MCF 10A (cell line): ENCODE results near the gene KRT81. TPM values are rescaled to one million over a fixed set of nuclear protein-coding genes. Genes with fewer than 3 reads are reported as not detected.

ENCODE experiments used
- BruUV-seq: library from RNA; stranded (reverse); fragments of 400-500 nt; replicated peaks from 2 replicates; lab custom pipeline; 2021; lab: Mats Ljungman, UMichigan
- CTCF ChIA-PET: fragments of 300-600 bp; sonication (Branson Sonifier 250); formaldehyde crosslinking; extraction: SDS; loops from one replicate; lab custom pipeline; 2021; ENCODE audit warnings: antibody characterized with exemption, inconsistent platforms; lab: Yijun Ruan, JAX
- POLR2A ChIA-PET: fragments of 300-600, 350-650 bp; sonication (Branson Sonifier 250); formaldehyde crosslinking; extraction: SDS; loops from one replicate; lab custom pipeline; 2020; ENCODE audit warnings: antibody characterized with exemption, inconsistent platforms; lab: Yijun Ruan, JAX
- DNase-seq: peaks from one replicate; pipeline ENCODE4 v3.0.0-alpha.2; 2018; ENCODE audit not compliant: unreplicated experiment
- H3K27ac Mint-ChIP-seq: one replicate; pipeline ENCODE4 v1.8.0; 2022; ENCODE audit warnings: mild to moderate bottlenecking, low read depth, mixed read lengths; ENCODE audit not compliant: unreplicated experiment
- H3K27me3 Mint-ChIP-seq: one replicate; pipeline ENCODE4 v1.8.0; 2022; ENCODE audit warnings: mixed read lengths; ENCODE audit not compliant: insufficient read depth, unreplicated experiment
- H3K36me3 Mint-ChIP-seq: one replicate; pipeline ENCODE4 v1.8.0; 2022; ENCODE audit warnings: mild to moderate bottlenecking, moderate library complexity, mixed read lengths; ENCODE audit not compliant: insufficient read depth, unreplicated experiment
- H3K4me1 Mint-ChIP-seq: one replicate; pipeline ENCODE4 v1.8.0; 2022; ENCODE audit warnings: mixed read lengths; ENCODE audit not compliant: insufficient read depth, unreplicated experiment
- H3K4me3 Mint-ChIP-seq: one replicate; pipeline ENCODE4 v1.8.0; 2022; ENCODE audit warnings: mild to moderate bottlenecking, moderate library complexity, mixed read lengths; ENCODE audit not compliant: unreplicated experiment
- H3K9me3 Mint-ChIP-seq: one replicate; pipeline ENCODE4 v1.8.0; 2022; ENCODE audit warnings: mixed read lengths; ENCODE audit not compliant: unreplicated experiment
- CTCF ChIP-seq: fragments of 200-600 bp; IDR thresholded peaks from one replicate; pipeline ENCODE4 v1.8.0; 2022; ENCODE audit warnings: antibody characterized with exemption, mild to moderate bottlenecking; ENCODE audit not compliant: unreplicated experiment
- intact Hi-C: fragments of 100-400 bp; cut with micrococcal nuclease; formaldehyde crosslinking; loops from 2 replicates; pipeline ENCODE4 v1.14.1; 2022
- total RNA-seq: library from RNA; stranded (reverse); gene quantifications from 2 replicates; pipeline ENCODE4 v1.2.3, GENCODE V29; 2022

Gene KRT81
- total RNA-seq, 1 experiment from 2014 or later = 2,023 TPM

- H3K4me1 Mint-ChIP-seq = peaks cover 45% of the 10 kb centered on the region
- TSS peak; percentile 88 for BruUV-seq
- ChIA-PET CTCF (interaction anchor here (0.6 to 5.2 kb wide), 59 partner anchors 8 to 1981 kb away, joined by 3 to 70 read pairs (median 5); partner anchors contain the start of genes KRT1, KRT7 and KRT83), POLR2A (interaction anchor here (0.8 to 4.1 kb wide), 36 partner anchors 8 to 628 kb away, joined by 3 to 37 read pairs (median 6); partner anchors contain the start of genes KRT5, KRT6A, KRT7 and KRT80)
- no peak for DNase-seq
- H3K36me3 Mint-ChIP-seq = peaks cover under 1% of the 10 kb centered on the region
- intact Hi-C loops = loop anchor here (1.0 to 2.0 kb wide), 5 partner anchors 35 to 123 kb away; partner anchors contain the start of genes KRT7 and KRT80
- no peaks in the 10 kb centered on the region for H3K27me3 Mint-ChIP-seq
- TF ChIP-seq CTCF = no peak
- H3K9me3 Mint-ChIP-seq = no peaks in the 10 kb centered on the region
- H3K27ac Mint-ChIP-seq = peak overlapping the region; percentile 98
- H3K4me3 Mint-ChIP-seq = peak overlapping the region; percentile 50
Measured at GRCh38 chr12:52279422-52280318, 11.7 kb downstream of the KRT81 start.

GRCh38 chr12:52278575-52279421 lies 12.5 kb downstream of the KRT81 start:
- Mint-ChIP-seq H3K9me3 (no peaks in the 10 kb centered on the region), H3K27me3 (no peaks in the 10 kb centered on the region), H3K4me3 (peak overlapping the region; percentile 66), H3K36me3 (no peaks in the 10 kb centered on the region), H3K4me1 (peaks cover 40% of the 10 kb centered on the region), H3K27ac (peak overlapping the region; percentile 98)
- POLR2A ChIA-PET = interaction anchor here (0.7 to 4.1 kb wide), 27 partner anchors 7 to 241 kb away, joined by 3 to 37 read pairs (median 4); partner anchors contain the start of genes KRT5, KRT6A, KRT7 and KRT80
- CTCF ChIA-PET = interaction anchor here (0.5 to 5.2 kb wide), 63 partner anchors 8 to 1185 kb away, joined by 3 to 70 read pairs (median 5); partner anchors contain the start of genes KRT1, KRT7 and KRT83
- intact Hi-C loops = no loop called here
- peak; percentile 98 for TF ChIP-seq CTCF
- BruUV-seq = no TSS peak
- peak; percentile 77 for DNase-seq

- Mint-ChIP-seq H3K9me3 (no peaks in the 10 kb centered on the region), H3K4me1 (peaks cover 34% of the 10 kb centered on the region), H3K4me3 (peak overlapping the region; percentile 66), H3K27me3 (no peaks in the 10 kb centered on the region), H3K36me3 (no peaks in the 10 kb centered on the region), H3K27ac (no peak overlapping the region)
- TF ChIP-seq CTCF = no peak
- CTCF ChIA-PET = interaction anchor here (0.6 to 5.2 kb wide), 26 partner anchors 7 to 601 kb away, joined by 3 to 70 read pairs (median 8); partner anchors contain the start of genes KRT7 and KRT83
- POLR2A ChIA-PET = interaction anchor here (0.6 to 3.9 kb wide), 8 partner anchors 15 to 218 kb away, joined by 3 to 28 read pairs (median 3); partner anchors contain the start of gene KRT7
- BruUV-seq = no TSS peak
- intact Hi-C loops = no loop called here
- DNase-seq = no peak
Measured at GRCh38 chr12:52277486-52278245, 13.7 kb downstream of the KRT81 start.
